B cell (primary cell): ENCODE data around the gene ZMIZ1. TPM values are rescaled to one million over a fixed set of nuclear protein-coding genes. Genes with fewer than 3 reads are reported as not detected.
A peak's percentile ranks its signal among the peaks of the same experiment; 100 is the strongest.

Experiments
- ATAC-seq: fragments of 200-7000 bp; cut with Tn5 transposase; one replicate; pipeline ENCODE4 v1.10.0; 2021; ENCODE audit warnings: low read depth, mild to moderate bottlenecking, moderate number of reproducible peaks, moderate library complexity
- CTCF ChIA-PET: fragments of 350-600 bp; sonication (Branson Sonifier 250); formaldehyde crosslinking; loops from one replicate; lab custom pipeline; 2021; ENCODE audit warnings: antibody characterized with exemption, inconsistent platforms; lab: Charles Lee
- POLR2A ChIA-PET: fragments of 350-600 bp; sonication (Branson Sonifier 250); formaldehyde crosslinking; loops from one replicate; lab custom pipeline; 2021; ENCODE audit warnings: antibody characterized with exemption; lab: Charles Lee
- DNase-seq: peaks from one replicate; pipeline ENCODE4 v3.0.0; 2013
- H2AFZ ChIP-seq: 2 replicates; pipeline ENCODE4 v1.6.1; 2012; ENCODE audit warnings: mild to moderate bottlenecking, low read depth, low read length; ENCODE audit not compliant: insufficient read depth, poor library complexity, severe bottlenecking
- H3K27ac ChIP-seq, 2 donors: 1 replicate in 1 of 2; 2 replicates in 1 of 2; pipeline ENCODE4 v1.5.1; 2012 to 2013; ENCODE audit warnings: low read length in 2 of 2, mild to moderate bottlenecking in 2 of 2, moderate library complexity in 1 of 2
- H3K27me3 ChIP-seq, 4 experiments: fragments of 200-600 bp in 1 of 4; sonication (generic) in 1 of 4; replicated peaks in 1 of 4; 1 replicate in 2 of 4; 2 replicates in 2 of 4; pipeline versions ENCODE4 v1.6.1 to v1.7.0; 2013 to 2016; ENCODE audit warnings: low read length in 3 of 4, mild to moderate bottlenecking in 2 of 4, mixed read lengths in 1 of 4, moderate library complexity in 1 of 4; ENCODE audit not compliant: insufficient read depth in 4 of 4, control insufficient read depth in 3 of 4; ENCODE audit errors: control extremely low read depth in 1 of 4
- H3K36me3 ChIP-seq, 2 experiments: replicated peaks in 1 of 2; 1 replicate in 1 of 2; 2 replicates in 1 of 2; pipeline versions ENCODE4 v1.6.1 to v1.7.1; 2013; ENCODE audit warnings: low read length in 1 of 2; ENCODE audit not compliant: insufficient read depth in 2 of 2, control insufficient read depth in 1 of 2; ENCODE audit errors: control extremely low read depth in 1 of 2, extremely low read depth in 1 of 2
- H3K4me1 ChIP-seq, 2 donors: fragments of 200-600 bp in 1 of 2; sonication (generic) in 1 of 2; 1 replicate in 1 of 2; 2 replicates in 1 of 2; pipeline versions ENCODE4 v1.5.1 to v1.6.1; 2013 to 2017; ENCODE audit warnings: low read length in 2 of 2; ENCODE audit not compliant: control insufficient read depth in 2 of 2, insufficient read depth in 2 of 2
- H3K4me2 ChIP-seq: replicated peaks from 2 replicates; pipeline ENCODE3; 2012; ENCODE audit warnings: mild to moderate bottlenecking, low read depth, low read length; ENCODE audit not compliant: poor library complexity, severe bottlenecking
- H3K4me3 ChIP-seq, 5 experiments: fragments of 200-600 bp in 1 of 5; sonication (generic) in 1 of 5; 1 replicate in 3 of 5; 2 replicates in 2 of 5; pipeline versions ENCODE4 v1.5.1 to v1.7.0; 2011 to 2016; ENCODE audit warnings: low read length in 4 of 5, mild to moderate bottlenecking in 4 of 5, low read depth in 2 of 5, control low read depth in 1 of 5, moderate library complexity in 1 of 5; ENCODE audit not compliant: insufficient read depth in 1 of 5; ENCODE audit errors: control extremely low read depth in 1 of 5, extremely low read depth in 1 of 5
- H3K79me2 ChIP-seq: fragments of 200-600 bp; sonication (generic); one replicate; pipeline ENCODE4 v1.6.0; 2016; ENCODE audit warnings: low read length; ENCODE audit not compliant: control insufficient read depth, insufficient read depth
- H3K9ac ChIP-seq: fragments of 200-600 bp; sonication (generic); 2 replicates; pipeline ENCODE4 v1.6.1; 2017; ENCODE audit warnings: mild to moderate bottlenecking, low read length, moderate library complexity
- H3K9me3 ChIP-seq, 3 donors: one replicate each; pipeline versions ENCODE4 v1.6.1 to v1.7.1; 2013; ENCODE audit warnings: low read length in 2 of 3; ENCODE audit not compliant: control insufficient read depth in 2 of 3, insufficient read depth in 1 of 3; ENCODE audit errors: control extremely low read depth in 1 of 3
- H4K20me1 ChIP-seq: 2 replicates; pipeline ENCODE4 v1.6.0; 2012; ENCODE audit warnings: mild to moderate bottlenecking, low read length; ENCODE audit not compliant: insufficient read depth, control insufficient read depth, poor library complexity, severe bottlenecking
- H3K27ac Mint-ChIP-seq: one replicate; pipeline ENCODE4 v1.8.0; 2021; ENCODE audit warnings: mixed read lengths
- H3K27me3 Mint-ChIP-seq: one replicate; pipeline ENCODE4 v1.8.0; 2021; ENCODE audit warnings: mixed read lengths
- H3K4me1 Mint-ChIP-seq: one replicate; pipeline ENCODE4 v1.8.0; 2021; ENCODE audit warnings: mixed read lengths
- H3K4me3 Mint-ChIP-seq: one replicate; pipeline ENCODE4 v1.8.0; 2021; ENCODE audit warnings: mixed read lengths
- H3K9me3 Mint-ChIP-seq: one replicate; pipeline ENCODE4 v1.8.0; 2022; ENCODE audit warnings: mixed read lengths; ENCODE audit not compliant: insufficient read depth
- EZH2 ChIP-seq: IDR thresholded peaks from 2 replicates; pipeline ENCODE4 v1.6.1; 2012; ENCODE audit warnings: borderline replicate concordance, low read depth, mild to moderate bottlenecking, moderate library complexity, low read length; ENCODE audit not compliant: insufficient read depth, poor library complexity, severe bottlenecking
- WGBS: methylation state at CpG from one replicate; pipeline ENCODE4 v1.1.5; 2013; ENCODE audit warnings: missing lambda C conversion rate; ENCODE audit not compliant: insufficient coverage; 5-methylcytosine and 5-hydroxymethylcytosine counted together
- intact Hi-C: fragments of 100-400 bp; cut with micrococcal nuclease; formaldehyde crosslinking; loops from one replicate; pipeline ENCODE4 v1.10.0; 2022
- polyA plus RNA-seq: library from polyadenylated mRNA; depleted of rRNA; stranded (reverse); fragments of >200 nt; gene quantifications from 2 replicates; pipeline ENCODE4 v1.2.3, GENCODE V29; 2012
- total RNA-seq, 2 donors: library from RNA; stranded (reverse); fragments of 120-200 nt in 1 of 2; gene quantifications; 1 replicate in 1 of 2; 2 replicates in 1 of 2; pipeline versions ENCODE4 v1.2.3 to v1.2.4, GENCODE V29; 2013 to 2022
- TF ChIP-seq, protein P1 (sequence below): fragments of 200-600 bp; IDR thresholded peaks from one replicate; pipeline ENCODE4 v1.8.0; 2022; ENCODE audit warnings: antibody characterized with exemption, mild to moderate bottlenecking

ZMIZ1 gene
- total and polyA plus RNA-seq, 2 donors (not counting 1 experiment from before 2014, with no cell fraction given), result 14.3 to 64.9 TPM

DNA sequence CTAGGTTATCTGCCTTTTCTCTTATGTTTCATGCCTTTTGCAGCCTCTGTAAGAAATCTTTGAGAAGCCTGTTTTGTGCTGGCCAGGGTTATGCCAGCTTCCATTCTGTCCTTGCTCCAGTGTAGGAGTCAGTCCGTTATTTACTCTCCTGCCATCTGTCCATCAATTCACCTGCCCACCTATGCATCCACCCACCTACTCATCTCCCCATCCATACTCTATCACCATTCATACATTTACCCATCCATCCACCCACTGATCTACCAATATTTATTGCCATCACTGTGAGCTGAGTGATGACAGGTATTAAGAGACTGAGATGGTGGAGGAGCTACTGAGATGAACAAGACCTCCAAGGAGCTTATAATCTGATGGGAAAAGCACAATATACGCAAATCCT, 265.8 kb downstream of the ZMIZ1 start:
- TF ChIP-seq, protein P1, sequence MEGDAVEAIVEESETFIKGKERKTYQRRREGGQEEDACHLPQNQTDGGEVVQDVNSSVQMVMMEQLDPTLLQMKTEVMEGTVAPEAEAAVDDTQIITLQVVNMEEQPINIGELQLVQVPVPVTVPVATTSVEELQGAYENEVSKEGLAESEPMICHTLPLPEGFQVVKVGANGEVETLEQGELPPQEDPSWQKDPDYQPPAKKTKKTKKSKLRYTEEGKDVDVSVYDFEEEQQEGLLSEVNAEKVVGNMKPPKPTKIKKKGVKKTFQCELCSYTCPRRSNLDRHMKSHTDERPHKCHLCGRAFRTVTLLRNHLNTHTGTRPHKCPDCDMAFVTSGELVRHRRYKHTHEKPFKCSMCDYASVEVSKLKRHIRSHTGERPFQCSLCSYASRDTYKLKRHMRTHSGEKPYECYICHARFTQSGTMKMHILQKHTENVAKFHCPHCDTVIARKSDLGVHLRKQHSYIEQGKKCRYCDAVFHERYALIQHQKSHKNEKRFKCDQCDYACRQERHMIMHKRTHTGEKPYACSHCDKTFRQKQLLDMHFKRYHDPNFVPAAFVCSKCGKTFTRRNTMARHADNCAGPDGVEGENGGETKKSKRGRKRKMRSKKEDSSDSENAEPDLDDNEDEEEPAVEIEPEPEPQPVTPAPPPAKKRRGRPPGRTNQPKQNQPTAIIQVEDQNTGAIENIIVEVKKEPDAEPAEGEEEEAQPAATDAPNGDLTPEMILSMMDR, result no peak
- TF ChIP-seq EZH2, result no peak
- POLR2A ChIA-PET, result no interaction called here
- Histone ChIP-seq H4K20me1 (no peaks in the 10 kb centered on the region), H3K27me3 (no peaks in the 10 kb centered on the region), H3K4me2 (no peak overlapping the region), H2AFZ (no peak overlapping the region), H3K9ac (no peak overlapping the region), H3K27ac (no peak overlapping the region), H3K4me1 (peaks cover 8 to 13% of the 10 kb centered on the region in 2 donors), H3K79me2 (no peaks in the 10 kb centered on the region), H3K9me3 (peaks cover 0 to 2% (median 0%) of the 10 kb centered on the region in 3 donors), H3K36me3 (no peaks in the 10 kb centered on the region), H3K4me3 (no peak overlapping the region)
- Mint-ChIP-seq H3K4me3 (no peak overlapping the region), H3K27ac (peak overlapping the region; percentile 1), H3K9me3 (no peaks in the 10 kb centered on the region), H3K27me3 (no peaks in the 10 kb centered on the region), H3K4me1 (peaks cover 20% of the 10 kb centered on the region)
- no peak for DNase-seq
- WGBS, result 100% methylated on average over 1 of the region's 2 CpGs
- intact Hi-C loops, result loop anchor here (5.0 kb wide), 1 partner anchor 92 kb away; no protein-coding TSS in a partner anchor
- CTCF ChIA-PET, result interaction anchor here (0.6 to 1.9 kb wide), 3 partner anchors 12 to 90 kb away, joined by 3 to 4 read pairs (median 4); no protein-coding TSS in a partner anchor
- no peak for ATAC-seq

DNA sequence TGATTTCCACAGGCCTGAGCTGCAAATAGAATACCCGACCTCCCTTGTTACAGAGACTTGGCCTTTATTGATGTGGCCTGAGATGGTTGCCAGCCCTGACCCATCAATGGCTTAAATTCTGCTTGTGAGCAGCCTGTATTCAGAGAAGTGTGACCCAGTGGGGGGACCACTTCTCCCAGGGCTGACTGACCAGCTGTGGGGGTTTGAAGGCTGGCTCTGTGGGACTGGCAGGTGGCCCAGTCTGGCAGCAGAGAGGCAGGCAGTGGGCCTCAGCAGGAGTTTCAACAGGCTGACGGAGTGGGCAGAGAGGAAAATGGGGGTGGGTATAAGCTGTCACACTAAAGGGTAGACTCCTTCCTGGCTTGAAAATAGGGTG, 266.3 kb downstream of the ZMIZ1 start:
- WGBS, result 82% methylated on average over 2 of the region's 2 CpGs
- H3K4me3 ChIP-seq, result no peak overlapping the region
- Mint-ChIP-seq H3K9me3 (no peaks in the 10 kb centered on the region), H3K4me1 (peaks cover 20% of the 10 kb centered on the region), H3K27me3 (no peaks in the 10 kb centered on the region), H3K27ac (no peak overlapping the region), H3K4me3 (no peak overlapping the region)
- no peak overlapping the region for H3K4me2 ChIP-seq
- H3K27me3 ChIP-seq, result no peaks in the 10 kb centered on the region
- peaks cover 0 to 2% (median 0%) of the 10 kb centered on the region in 3 donors for H3K9me3 ChIP-seq
- no peak overlapping the region for H2AFZ ChIP-seq
- no peaks in the 10 kb centered on the region for H4K20me1 ChIP-seq
- ATAC-seq (no peak), DNase-seq (no peak)
- ChIA-PET POLR2A (no interaction called here), CTCF (interaction anchor here (0.6 to 1.9 kb wide), 2 partner anchors 13 to 90 kb away, joined by 3 to 4 read pairs; no protein-coding TSS in a partner anchor)
- H3K79me2 ChIP-seq, result no peaks in the 10 kb centered on the region
- no peak overlapping the region for H3K27ac ChIP-seq
- TF ChIP-seq, protein P1, result no peak
- no peak for TF ChIP-seq EZH2
- H3K4me1 ChIP-seq, result peaks cover 8 to 13% of the 10 kb centered on the region in 2 donors
- no peaks in the 10 kb centered on the region for H3K36me3 ChIP-seq
- intact Hi-C loops, result no loop called here
- no peak overlapping the region for H3K9ac ChIP-seq
